Stimulated activated CD8-positive, alpha-beta memory T cell treated with anti-CD3 and anti-CD28 coated beads, Interleukin-7, amount 100 ng/mL, for 24 hours (primary cell): ENCODE measurements around the gene CAMTA1.

ENCODE experiments used
- DNase-seq: peaks from one replicate; pipeline ENCODE4 v3.0.0-alpha.2; 2020; ENCODE audit warnings: low read depth

The CAMTA1 gene

GRCh38 chr1:7287013-7287412 is 501.8 kb downstream of the CAMTA1 start:
- DNase-seq, result no peak

DNA sequence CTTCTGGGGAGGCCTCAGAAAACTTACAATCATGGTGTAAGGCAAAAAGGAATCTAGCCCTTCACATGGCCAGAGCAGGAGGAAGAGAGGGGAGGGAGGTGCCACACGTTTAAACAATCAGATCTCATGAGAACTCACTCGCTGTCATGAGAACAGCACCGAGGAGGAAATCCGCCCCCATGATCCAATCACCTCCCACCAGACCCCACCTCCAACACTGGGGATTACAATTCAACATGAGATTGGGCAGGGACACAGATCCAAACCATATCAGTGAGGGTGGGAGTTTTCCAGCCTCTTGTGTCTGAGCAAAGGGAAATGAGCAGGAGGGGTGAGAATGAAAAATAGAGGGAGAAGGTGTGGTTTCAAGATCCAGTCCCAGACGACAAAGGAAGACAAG is 503.7 kb downstream of the CAMTA1 start:
- no peak for DNase-seq

- no peak for DNase-seq
These were observed 504.4 kb downstream of the CAMTA1 start for GRCh38 chr1:7289694-7290093.

- DNase-seq, result no peak
These were observed 506.0 kb downstream of the CAMTA1 start for GRCh38 chr1:7290971-7291970.

DNA sequence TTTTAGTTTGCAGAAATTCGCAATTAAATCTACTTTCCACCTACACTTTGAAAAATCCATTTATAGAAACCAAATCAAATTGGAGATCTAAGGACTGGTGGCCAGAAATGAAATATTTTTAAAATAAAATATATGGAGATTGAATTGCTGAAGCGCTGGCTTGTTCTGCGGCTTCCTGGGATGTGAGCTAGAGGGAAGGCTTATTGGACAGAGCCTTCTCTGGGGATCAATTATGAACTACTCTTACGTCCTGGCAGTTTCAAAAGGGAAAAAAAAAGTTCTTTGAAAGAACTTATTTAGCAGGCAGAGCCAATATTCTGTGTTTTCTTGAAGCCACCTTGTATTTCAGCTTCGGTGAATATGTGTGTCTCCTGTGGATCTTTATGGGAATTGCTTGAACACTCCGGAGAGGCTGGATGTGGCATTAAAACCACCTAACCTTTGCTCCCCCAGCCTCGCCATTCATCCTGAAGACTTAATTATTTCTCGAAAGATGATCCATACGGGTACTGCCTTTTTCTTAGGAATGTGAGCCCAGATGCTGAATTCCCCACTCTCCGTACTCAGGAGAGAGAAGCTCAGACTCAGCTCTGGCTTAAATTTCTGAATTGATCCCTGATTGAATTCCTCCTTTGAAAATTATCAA is 506.9 kb downstream of the CAMTA1 start:
- DNase-seq, result no peak

- no peak for DNase-seq
These were observed 507.6 kb downstream of the CAMTA1 start for GRCh38 chr1:7292714-7293419.

- DNase-seq, result no peak
These were observed 508.7 kb downstream of the CAMTA1 start for GRCh38 chr1:7293702-7294629.

GRCh38 chr1:7294636-7295035 is 509.4 kb downstream of the CAMTA1 start:
- DNase-seq, result no peak

DNA sequence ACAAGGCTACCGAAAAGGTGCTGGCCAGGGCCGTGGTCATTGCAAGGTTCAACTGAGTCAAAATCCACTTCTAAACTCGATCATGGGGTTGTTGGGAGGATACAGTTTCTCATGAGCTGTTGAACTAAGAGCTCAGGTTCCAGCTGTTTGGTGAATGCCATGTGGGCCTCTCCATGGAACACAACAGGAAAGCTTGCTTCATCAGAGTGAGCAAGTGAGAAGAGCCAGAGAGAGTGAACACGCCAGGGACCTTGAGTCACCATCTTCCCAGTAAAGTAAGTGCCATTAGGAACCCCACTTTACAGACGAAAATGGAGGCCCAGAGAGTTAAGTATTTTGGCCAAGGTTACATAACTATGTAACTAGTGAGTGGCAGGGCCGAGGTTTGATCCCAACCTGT is 510.7 kb downstream of the CAMTA1 start:
- no peak for DNase-seq

GRCh38 chr1:7296968-7297367 is 511.7 kb downstream of the CAMTA1 start:
- DNase-seq, result no peak

DNA sequence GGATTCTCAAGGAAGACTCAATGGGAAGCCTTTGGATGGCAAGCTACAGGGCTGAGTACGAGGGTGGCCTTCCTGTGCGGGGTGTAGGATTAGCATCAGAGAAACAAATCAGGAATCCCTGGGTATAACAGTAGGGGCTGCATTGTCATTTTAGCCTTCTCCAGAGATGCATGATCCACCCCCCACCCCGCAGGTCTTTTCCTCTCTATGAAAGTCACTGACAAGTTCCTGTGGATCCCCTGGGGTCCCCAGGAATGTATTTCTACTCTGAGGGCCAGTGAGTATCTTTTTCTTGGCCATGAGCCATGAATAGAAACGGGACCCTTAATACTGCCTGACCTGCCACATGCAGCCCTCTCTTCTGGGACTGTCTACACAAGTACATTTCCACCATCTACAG is 512.9 kb downstream of the CAMTA1 start:
- no peak for DNase-seq

GRCh38 chr1:7298749-7299151 is 513.5 kb downstream of the CAMTA1 start:
- no peak for DNase-seq

DNA sequence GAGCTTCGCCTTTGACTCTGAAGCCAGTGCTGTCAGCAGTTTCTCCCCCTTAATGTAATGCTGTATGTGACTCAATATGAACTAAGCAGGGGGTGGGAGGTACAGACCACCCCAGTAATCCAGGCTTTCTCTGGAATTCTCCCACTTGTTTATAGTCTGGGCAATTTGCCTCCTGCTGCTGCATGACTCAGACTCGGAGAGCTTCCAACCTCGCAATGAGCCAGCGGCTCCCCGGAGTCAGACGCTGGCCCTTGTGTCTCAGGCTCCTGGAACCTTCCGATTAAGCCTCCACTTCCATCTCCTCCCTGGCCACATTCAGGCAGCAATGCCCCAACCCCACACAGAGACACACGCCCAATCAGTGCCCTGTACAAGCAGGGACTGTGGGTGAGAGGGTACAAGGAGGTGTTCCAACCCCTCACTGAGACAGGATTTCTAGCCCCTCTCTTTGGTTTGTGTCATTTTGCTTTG is 514.1 kb downstream of the CAMTA1 start:
- DNase-seq, result no peak

DNA sequence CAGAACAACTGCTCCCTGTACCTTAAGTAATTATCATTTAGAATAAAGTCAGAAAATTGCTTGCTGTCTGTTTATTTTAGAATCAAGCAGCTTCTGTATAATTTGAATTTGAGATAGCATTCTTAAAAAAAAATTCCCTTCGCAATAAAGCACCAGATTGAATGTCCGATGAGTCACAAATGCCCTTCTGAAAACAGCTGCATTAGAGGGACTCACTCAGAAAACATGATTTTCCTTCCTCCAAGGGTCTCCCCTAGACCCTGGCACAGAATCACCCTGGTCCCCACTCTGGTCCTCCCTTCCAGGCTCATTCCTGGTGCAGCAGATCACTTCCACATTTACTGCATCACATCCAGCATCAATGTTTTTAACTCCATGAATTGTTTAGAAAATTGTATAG is 514.7 kb downstream of the CAMTA1 start:
- no peak for DNase-seq

- DNase-seq, result no peak
These were observed 515.8 kb downstream of the CAMTA1 start for GRCh38 chr1:7300893-7301663.

DNA sequence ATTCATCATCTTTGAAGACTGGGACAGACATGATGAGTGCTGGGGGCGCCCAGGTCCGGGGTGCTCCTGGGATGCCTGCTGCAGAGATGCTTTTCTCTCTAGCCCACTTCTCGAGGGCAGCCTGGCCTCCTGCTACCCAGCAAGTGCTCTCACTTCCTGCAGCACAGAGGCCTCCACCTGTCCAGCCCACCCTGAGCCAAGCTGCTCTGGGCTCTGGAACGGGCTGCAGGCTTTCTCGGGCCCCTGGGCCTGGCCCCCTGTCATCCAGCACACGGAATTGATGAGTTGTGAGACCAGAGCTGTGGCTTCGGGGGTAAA is 516.4 kb downstream of the CAMTA1 start:
- DNase-seq, result no peak

- DNase-seq, result no peak
These were observed 516.9 kb downstream of the CAMTA1 start for GRCh38 chr1:7302126-7302525.

GRCh38 chr1:7302873-7303272 is 517.6 kb downstream of the CAMTA1 start:
- no peak for DNase-seq

DNA sequence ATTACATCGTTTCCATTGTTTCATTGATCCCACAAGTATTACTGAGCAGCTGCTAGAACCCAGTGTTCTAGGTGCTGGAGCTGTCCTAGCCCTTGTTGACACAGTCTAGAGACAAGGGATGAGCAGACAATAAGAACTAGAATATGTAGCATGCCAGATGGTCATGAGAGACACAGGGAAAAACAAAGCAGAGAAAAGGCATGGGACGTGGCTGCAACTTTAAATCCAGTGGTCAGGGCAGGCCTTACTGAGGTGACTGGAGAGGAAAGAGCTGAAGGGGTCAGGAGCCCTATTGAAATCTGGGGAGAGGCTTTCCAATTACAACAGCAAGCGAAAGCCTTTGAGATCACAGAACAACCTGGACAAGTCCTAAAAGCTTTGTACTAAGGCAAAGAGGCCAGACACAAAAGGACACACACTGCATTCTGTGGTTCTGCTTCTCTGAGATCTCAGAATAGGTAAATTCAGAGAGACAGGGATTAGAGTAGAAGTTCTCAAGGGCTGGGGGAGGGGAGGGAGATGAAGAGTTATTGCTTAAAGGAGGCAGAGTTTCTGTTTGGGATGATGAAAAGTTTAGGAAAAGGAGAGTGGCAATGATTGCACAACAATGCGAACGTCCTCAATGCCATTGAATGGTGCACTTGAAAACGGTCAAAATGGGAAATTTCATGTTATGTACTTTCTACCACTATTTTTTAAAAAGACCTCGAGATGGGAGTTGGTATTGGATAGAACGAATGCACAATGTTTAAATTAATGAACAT is 518.5 kb downstream of the CAMTA1 start:
- DNase-seq, result no peak

DNA sequence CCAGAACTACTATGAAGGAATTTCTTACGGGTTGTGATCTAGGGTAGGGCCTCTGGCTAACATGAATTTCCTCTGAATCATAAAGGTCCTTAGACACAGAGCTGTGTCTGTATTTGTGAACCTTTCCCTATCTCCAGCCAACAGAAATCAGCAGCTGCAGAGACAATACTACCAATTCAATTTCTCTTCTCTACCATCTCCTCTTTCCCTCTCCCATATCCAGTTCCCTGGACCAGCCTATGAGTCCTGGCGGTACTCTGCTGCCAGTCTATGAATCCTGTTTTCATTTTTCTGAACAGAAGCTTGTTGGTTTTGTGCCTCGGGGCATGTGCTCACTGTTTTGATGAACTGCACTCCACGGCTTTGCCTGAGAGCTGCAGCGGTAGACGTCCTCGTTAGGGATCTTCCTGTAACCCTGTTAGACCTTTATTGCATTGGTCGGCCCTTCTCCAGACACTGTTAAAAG is 527.9 kb downstream of the CAMTA1 start:
- DNase-seq, result no peak
